HG02840 (cell line): ENCODE data around the gene ATP6V1F.
A peak's percentile ranks its signal among the peaks of the same experiment; 100 is the strongest.

ENCODE experiments used
- ATAC-seq: cut with Tn5 transposase; IDR thresholded peaks from one replicate; pipeline ENCODE4 v1.9.1; 2021; ENCODE audit warnings: mild to moderate bottlenecking, moderate library complexity, moderate number of reproducible peaks; ENCODE audit not compliant: unreplicated experiment, low FRiP score

Gene ATP6V1F

DNA sequence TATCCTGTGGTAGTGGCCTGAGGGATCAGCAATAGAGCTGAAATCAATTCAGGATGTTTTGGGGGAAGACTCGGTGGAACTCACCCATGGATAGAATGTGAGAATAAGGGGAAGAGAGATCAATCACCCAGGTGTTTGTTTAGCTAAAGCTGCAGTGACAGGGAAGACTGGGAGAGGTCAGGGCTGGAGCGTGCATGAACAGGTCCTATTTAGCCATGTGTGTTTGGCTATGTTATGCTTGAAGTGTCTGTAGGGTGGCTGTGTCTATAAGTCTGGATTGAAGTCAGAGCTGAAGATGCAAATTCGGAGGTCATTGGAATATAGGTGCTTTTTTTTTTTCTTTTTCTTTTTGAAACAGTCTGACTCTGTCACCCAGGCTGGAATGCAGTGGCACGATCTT is 4.6 kb downstream of the ATP6V1F start:
- no peak for ATAC-seq

DNA sequence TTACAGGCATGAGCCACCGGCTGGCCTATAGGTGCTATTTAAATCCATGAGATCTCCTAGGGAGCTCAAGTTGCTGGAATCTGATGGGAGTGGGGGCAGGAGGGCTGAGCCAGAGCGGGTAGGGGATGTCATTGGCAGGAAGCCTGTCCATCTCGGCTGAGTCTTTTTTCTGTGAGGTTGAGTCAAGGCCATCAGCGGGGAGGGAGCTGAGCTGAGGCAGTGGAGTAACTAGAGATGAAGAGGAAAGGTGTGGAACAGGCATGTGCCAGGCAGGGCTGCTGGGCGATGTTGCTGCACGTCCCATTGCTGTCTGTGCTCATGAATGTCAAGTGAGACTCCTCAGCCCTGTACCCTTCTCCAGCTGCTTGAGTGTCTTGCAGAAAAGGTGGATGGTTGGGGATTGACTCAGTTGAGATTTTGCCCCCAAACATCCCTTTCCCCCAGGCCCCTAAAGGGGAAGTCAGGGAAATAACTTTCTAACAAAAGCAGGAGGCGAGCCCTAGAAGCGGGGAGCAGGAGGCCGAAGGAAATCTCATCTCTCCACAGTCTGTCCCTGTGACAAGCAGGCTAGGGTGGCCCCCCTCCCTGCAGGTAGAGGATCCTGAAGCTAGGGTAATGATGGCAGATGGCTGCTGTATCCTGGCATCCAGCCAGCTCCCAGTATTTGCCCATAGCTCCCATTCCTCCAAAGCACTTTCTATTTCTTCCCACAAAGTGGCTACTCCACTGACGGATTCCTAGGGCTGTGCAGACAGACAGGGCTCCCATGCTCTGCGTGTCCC is 5.4 kb downstream of the ATP6V1F start:
- ATAC-seq, result no peak

DNA sequence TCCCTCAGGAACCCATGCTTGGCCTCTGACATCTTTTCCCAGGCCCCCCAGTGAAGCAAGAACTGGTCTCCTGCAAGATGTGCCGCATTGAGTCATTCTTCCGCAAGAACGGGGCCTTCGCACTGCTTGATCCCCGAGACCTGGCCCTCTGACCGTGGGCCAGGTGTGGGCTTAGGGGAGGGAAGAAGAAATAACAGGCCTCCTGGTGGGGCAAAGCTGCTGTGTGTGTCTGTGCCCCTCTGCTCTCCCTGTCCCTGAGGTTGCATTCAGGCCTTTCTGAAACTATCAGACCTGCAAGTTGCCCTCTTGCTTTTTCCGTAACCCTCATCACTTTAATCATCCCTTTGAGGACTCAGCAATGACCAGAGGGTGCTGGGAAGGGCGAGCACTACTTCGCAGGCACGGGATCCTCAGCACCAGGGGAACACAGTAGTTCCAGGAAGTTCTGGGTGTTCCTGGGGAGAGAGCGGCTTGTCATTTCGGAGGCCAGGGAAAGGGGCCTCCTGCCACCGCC is 6.0 kb downstream of the ATP6V1F start:
- ATAC-seq, result no peak

DNA sequence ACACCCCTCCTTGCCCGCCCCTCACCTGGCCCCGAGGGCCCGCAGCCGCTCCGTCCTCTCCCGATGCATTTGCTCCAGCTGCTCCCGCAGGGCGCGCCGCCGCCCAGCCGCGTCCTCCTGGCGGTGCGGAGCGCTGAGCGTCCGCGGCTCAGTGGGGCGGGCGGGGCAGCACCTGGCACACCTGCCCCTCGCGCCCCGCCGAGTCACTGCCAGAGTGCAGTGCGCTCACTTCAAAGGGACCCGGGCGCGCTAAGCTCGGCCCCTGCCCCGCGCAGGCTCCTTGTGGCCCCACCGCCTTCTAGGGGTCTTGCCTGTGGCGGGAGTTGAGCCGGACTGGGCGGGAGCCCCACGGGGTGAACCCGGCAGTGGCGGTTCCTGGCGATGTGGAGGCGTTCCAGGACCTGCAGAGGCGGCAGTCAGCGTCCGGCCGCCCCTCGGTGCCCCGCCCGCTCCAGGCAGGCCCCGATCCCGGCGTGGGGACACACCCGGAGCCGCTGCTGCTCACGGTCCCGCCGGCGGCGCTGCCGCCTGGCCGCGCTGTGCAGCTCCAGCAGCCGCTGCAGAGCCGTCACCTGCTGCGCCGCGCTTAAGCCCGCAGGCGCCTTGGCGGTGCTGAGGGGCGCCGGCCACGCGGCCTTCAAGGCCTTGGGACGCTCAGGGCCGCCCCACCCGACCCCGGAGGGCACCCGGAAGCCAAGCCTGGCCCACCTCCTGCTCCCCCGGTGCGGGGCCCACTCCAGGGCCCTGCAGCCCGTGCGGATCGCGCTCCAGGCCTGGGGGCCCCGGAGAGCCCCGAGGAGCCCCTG is 6.7 kb downstream of the ATP6V1F start:
- ATAC-seq, result peak; percentile 58

DNA sequence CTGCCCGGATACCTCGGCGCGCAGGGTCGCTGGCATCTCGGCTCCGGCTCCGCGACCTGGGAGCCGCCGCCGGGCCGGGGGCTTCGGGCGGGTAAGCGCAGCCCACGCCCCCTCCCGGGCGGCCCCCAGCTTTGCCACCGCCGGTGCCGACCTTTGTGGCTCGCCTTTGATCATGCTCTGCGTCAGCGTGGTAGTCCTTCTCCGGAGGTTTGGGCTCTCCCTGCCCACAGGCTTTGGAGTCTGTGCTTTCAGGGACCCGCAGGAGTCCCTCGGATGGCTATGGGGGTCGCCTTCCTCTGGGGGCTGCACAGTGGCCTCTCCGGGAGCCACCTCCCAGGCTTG is 7.3 kb downstream of the ATP6V1F start:
- no peak for ATAC-seq

DNA sequence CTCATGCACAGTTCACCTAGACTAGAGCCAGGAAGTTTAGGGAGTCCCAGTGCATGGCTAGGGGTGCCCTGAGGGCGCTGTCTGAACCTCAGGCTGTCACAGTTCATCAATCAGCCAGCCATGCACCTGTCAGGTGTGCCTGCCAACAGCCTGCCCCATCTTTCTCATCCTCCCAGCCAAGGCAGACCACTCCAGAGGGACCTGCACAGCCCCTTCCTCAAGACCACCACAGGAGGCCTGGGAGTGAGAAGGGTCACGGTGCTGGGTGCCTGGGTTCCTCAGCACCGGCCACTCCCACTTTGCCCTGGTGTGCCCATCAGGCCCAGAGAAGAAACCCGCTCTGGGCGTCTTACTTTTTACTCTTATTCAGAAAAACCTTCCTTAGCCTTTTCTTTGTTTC is 8.4 kb downstream of the ATP6V1F start:
- no peak for ATAC-seq

DNA sequence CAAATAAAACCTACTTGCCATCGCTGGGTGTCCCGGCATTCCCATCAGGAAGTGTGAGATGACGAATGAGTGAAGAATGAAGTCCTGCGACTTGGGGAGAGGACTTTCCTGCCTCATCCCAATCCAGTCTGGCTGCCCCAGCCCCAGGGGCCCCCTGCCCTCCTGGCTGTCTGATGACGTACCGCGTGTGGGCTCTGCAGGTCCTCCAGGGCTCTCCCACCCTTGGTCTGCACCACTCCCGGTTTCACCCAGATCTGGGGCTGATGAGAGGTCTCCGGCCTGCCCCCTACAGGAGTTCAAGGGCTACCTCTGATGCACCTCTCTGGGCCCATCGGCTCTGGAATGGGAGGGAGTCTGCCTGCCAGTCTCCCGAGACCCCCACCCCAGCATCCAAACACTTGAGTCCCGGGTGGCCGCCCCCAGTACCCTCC is 9.8 kb downstream of the ATP6V1F start:
- no peak for ATAC-seq

DNA sequence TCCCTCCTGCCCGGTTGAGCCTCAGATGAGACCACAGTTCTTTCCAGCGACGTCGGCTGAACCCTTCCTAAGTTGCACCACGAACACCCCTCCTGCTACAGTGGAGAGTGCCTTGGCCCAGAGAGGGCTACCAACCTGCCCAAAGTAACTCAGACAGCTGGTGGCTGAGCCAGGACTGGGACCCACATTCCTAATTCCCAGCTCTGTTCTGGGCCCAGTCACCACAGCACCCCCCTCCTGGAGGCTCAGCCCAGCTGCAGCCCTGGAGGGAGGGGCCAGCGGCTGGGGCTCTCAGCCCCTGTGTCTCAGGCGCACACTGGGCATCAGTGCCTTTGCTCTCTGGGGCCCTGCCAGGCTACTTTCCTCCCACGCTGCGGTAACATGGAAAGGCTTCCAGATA is 10.6 kb downstream of the ATP6V1F start:
- no peak for ATAC-seq

DNA sequence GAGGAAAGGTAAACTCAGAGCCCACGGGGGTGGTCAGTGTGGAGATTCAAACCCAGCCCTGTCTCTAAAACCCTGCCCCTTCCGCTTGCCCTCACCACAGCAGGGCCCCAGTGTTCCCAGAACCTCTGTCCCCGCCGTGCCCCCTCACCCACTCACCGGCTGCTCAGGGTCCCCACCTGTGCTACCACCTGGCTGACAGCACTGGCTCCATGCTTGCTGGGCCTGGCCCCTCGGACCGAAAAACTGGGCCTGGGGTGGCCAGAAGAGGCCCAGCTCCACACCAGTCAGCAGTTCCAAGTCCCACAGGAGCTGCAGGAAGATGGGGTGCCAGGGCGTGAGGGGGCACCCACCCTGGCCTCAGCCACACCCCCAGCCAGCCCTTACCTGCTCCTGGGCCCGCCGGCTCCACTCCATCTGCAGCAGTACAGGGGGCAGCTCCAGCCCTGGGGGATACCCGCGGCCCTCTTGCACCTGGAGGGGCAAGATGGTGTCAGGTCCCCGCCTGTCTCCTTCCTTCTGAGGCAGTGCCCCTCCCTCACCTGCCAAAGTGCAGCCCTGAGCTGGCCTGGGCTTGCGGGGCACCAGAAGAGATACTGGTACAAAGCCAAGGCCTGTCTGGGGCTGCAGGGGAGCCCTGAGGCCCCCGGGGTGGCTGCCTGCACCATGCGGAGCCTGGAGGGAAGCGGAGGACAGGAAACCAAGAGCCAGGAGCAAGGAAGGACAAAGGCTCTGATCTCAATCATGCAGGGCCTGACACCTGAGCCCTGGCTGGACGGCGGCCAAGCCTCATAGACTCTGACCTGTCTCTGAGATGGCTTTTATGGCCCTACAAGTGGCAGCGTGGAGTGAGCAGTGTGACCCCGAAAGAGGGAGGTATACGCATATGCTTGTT is 11.7 kb downstream of the ATP6V1F start:
- ATAC-seq, result no peak

DNA sequence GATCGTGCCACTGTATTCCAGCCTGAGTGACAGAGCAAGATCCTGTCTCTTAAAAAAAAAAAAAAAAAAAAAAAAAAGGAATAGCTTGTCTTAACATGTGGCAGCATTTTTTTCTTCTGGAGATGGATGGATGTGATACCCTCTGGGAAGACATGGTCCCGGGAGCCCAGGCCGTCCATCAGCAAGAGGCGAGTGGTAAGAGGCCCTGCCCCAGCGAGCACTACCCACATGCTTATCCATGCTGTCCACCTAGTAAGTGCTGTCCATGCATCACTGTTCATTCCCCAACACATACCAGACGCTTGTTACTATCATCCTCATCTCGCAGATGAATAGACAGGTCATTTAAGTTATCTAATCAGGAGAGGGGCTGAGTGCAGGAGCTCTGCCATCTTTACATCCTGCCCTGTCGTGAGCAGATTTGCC is 12.9 kb downstream of the ATP6V1F start:
- no peak for ATAC-seq

DNA sequence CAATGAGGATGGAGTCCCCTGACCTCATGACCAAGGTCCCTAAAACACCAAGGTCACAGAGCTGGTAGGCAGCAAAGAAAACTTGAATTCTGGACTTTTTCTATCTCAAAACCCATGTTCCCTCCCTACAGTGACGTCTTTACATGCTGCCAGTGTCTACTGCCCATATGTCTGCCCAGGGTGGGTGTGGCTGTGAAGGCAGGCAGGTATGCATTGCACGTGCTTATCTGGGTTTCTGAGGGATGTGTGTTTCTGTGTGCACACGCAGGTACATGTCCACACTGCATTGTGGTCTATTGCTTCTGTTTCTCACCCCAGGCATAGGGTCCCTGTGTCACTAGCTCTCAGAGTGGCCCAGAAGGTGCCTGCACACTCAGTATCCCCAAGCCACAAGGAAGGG is 13.5 kb downstream of the ATP6V1F start:
- ATAC-seq, result no peak

DNA sequence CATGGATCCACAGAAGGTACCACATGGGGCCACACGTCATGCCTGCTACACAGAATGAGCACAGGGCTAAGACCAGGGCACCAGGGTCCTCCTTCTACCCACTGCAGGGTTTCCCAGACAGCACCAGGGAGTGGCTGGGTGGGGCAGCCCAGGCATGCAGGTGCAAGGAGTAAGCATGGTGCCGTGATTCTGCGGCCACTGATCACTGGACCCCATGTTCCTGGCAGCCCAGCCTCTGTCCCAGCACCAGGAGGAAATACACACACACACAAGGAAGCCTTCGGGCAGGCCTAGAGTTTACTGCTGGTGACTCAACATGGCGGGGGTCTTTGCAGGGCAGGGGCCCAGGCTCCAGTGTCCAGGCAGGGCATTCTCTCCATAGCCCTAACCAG is 13.9 kb downstream of the ATP6V1F start:
- no peak for ATAC-seq

DNA sequence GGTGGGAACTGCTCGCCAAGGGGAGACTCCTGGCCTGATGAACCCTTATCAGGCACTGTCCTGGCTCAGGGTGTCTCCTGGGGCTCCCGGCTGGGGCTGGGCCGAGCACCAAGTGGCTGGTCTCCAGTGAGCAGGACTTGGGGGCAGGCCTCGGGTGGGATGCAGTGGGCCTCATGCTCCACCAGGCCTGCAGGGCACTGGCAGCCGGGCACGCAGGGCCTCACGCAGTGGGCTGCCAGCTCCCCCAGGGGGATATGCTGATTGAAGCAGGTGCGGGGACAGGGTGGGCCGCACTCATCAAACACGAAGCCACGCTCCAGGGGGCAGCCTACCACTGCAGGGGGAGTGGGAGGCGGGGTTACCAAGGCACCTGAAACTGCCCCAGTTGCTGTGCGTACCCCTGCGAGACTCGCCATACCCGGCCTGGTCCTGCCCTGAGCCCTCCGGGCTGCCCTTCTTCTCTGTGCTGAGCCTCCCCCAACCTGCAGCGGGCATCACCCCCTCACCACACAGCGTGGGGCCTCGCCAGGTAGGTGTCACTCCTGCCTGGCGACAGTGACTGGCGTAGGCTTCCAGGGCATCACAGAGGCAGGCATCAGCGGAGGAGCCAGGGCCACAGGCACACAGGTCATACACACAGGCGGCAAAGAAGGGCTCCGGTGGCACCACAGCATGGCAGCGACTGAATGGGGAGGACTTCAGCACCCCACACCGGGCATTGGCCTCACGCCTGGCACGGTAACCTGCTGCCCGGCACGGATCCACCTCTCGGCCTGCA is 14.5 kb downstream of the ATP6V1F start:
- ATAC-seq, result no peak

DNA sequence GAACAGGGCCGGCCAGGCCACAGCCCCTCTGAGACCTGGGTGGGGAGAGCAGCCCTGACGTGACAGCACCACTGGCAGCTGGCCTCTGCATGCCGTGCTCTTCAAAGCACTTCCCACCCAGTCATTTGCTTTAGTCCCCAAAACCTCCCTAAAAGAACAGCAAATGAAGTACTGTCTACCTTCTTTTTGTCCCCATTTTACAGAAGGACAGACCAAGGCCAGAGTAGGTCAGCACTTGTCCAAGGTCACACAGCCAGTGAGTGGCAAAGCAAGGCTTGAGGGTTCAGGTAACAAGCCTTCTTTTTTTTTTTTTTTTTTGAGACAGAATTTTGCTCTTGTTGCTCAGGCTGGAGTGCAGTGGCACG is 15.1 kb downstream of the ATP6V1F start:
- no peak for ATAC-seq

DNA sequence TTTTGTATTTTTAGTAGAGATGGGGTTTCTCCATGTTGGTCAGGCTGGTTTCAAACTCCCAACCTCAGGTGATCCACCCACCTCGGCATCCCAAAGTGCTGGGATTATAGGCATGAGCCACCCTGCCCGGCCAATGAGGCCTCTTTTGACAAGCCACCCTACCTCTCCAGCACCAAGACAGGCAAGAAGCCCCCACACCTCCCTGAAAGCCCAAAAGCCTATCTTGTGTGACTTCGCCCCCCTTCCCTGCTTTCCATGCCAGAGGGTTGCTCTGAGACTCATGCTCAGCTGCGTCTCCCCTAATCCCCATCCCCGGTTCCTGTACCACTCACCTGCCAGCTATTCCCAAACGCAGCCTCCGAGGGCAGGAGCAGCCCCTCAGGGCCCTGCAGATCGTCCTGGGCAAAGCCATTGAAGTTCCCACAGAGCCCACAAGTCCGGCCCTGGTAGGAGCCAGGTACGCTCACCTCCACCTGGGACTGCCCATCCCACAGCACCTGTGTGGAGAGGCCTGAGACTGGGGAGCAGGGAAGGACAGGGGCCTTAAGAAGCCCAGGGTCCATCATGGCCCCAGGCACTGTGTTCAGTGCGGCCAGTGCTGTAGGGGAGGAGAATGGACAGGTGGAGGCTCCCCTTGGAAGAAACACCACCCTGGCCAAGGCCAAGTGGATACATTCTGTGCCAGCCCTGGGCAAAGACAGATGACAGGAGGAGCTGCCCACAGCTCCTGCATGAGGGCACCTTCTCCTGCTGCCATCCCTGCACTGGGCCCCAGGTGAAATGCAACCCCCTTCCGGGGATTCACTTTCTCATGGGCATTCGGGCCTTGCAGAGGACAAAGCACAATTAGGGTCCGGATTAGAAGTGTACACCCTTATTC is 15.8 kb downstream of the ATP6V1F start:
- ATAC-seq, result no peak

DNA sequence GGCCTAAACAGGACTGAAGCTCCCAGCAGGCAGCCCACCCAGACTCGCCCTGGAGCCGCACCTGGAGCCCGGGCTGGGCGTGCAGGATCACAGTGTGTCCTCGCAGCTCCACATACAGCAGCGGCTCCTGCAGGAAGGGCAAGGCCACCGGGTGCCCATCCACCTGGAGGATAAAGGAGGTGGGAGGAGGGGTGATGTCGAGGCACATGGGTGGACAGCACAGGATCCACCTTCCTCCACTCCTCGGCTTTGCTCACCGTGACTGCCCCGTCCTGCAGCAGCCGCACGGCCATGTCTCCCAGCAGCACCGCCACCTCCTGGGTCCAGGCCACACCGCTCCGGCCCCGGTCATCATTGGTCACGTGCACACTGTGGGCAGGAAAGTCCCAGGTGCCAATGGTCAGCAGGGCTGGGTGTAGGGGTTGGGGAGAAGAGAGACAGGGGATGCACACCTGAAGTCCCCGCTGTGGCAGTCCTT is 16.8 kb downstream of the ATP6V1F start:
- ATAC-seq, result no peak

DNA sequence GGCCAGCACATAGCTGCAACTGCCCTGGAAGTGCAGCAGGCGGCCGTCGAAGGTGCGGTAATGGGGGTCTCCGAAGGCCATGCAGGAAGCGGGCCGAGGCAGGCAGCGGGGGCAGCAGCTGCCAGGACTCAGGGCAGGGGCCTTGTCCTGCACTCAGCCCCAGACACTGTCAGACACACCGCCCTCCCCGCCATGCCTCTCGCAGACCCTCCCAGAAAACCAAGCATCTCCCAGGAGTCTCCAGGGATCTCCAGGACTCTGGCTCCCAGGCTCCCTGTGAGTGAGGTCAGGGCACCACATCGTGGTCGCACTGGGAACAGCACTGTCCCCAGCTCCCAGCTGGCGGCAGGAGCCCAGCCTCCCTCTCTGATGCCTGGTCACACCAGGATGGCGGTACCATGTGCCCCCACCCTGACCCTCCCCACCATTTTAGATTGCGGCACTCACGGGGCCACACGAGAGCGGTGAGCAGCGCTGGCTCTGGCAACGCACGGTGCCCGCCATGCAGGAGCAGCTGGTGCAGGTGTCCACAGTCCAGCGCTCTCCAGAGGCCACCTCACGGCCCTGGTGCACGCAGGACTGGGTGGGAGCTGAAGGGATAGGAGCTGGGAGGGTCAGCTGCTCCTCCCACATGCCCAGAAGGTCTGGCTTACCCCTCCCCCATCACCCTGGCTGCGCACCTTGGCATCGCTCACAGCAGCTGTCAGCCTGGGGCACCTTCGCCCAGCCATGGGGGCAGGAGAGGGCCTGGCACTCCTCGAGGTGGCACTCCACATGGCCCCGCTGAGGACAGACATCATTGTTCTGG is 17.5 kb downstream of the ATP6V1F start:
- ATAC-seq, result no peak

DNA sequence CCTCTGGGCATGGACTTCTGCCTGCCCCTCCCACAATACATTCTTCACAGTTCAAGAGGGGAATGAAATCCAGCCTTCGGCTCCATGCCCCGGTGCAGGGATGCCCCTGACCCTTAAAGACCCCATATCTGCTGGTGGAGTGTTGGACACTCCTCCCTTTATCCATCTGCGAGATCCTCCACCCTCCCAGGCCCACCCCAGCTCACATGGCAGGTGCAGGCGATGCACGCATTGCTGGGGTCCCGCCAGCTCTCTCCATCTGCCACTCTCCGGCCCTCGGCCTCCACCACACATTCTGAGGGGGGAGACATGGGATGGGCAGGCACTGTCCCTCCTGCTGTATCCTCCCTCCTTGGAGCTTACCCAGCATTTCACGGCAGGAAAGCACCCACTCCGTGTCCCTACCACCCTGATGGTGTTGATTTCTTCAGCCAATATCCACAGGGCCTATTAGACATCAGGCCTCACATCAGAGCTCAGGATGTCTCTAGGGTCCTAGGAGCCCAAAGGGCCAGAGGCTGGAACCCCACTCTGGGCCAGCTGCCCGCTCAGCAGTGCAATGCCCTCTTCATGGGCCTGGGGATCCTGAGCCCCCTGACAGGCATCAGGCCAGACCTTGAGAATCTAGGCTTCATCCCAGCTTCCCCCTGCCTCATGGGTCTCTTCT is 18.3 kb downstream of the ATP6V1F start:
- no peak for ATAC-seq
